ENCODE results near the gene RBBP8NL. TPM values are rescaled to one million over a fixed set of nuclear protein-coding genes. Genes with fewer than 3 reads are reported as not detected.

The RBBP8NL gene
- total and polyA plus RNA-seq, 9 of the 15 experiments (the other 6 are each of a cell fraction or from before 2014, with no cell fraction given) = not detected

DNA sequence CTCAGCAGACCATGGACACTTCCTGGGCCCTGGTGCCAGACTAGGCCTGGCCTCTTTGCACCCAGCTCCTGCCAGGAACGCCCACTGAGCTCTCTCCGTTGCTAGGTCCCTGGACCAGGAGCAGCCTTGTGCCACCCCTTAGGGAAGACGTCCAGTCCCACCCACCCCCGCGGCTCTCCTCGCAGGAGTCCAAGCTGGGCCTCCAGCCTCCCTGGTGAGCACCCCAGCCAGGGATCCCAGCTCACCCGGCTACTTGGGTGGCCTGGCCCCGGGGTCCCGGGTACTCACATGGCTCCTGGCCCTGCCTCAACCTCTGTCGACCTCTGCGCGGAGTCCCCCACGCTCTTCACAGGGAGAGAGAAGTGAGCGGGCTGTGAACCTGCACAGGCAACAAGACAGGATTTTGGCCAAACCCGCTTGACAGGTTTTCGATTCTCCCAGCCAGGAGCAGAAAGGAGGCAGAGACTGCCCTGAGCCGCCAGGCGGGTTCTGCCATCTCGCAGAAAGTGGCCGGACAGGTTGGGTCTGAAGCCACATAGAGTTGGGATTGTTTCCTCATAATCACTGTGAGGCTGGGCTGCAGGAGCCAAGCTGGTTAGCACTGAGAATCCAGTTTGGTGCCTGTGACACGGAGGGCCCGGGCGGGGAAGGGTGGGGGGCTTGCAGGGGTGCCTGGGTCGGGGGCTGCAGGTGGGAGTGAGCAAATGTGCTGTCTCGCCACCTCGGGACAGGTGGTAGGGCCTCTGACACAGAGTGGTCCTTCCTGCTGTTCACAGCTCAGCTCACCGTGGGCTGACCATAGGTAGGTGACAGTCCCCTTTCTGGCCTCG lies at the start of gene RBBP8NL (continued):
- TF ChIP-seq, protein P1, sequence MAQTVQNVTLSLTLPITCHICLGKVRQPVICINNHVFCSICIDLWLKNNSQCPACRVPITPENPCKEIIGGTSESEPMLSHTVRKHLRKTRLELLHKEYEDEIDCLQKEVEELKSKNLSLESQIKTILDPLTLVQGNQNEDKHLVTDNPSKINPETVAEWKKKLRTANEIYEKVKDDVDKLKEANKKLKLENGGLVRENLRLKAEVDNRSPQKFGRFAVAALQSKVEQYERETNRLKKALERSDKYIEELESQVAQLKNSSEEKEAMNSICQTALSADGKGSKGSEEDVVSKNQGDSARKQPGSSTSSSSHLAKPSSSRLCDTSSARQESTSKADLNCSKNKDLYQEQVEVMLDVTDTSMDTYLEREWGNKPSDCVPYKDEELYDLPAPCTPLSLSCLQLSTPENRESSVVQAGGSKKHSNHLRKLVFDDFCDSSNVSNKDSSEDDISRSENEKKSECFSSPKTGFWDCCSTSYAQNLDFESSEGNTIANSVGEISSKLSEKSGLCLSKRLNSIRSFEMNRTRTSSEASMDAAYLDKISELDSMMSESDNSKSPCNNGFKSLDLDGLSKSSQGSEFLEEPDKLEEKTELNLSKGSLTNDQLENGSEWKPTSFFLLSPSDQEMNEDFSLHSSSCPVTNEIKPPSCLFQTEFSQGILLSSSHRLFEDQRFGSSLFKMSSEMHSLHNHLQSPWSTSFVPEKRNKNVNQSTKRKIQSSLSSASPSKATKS (CRISPR knock-in tag; IDR thresholded peaks at IDR 0.05) = no peak
- no peak for TF ChIP-seq ZNF766 (CRISPR knock-in tag; conservative IDR thresholded peaks at IDR 0.05)
- TF ChIP-seq CCAR2 (IDR thresholded peaks at IDR 0.05; ENCODE audit: low read depth, low read length) = no peak
- TF ChIP-seq BRCA1 (IDR thresholded peaks at IDR 0.05) = no peak
- TF ChIP-seq BRCA1 (CRISPR knock-in tag; IDR thresholded peaks at IDR 0.05) = no peak

DNA sequence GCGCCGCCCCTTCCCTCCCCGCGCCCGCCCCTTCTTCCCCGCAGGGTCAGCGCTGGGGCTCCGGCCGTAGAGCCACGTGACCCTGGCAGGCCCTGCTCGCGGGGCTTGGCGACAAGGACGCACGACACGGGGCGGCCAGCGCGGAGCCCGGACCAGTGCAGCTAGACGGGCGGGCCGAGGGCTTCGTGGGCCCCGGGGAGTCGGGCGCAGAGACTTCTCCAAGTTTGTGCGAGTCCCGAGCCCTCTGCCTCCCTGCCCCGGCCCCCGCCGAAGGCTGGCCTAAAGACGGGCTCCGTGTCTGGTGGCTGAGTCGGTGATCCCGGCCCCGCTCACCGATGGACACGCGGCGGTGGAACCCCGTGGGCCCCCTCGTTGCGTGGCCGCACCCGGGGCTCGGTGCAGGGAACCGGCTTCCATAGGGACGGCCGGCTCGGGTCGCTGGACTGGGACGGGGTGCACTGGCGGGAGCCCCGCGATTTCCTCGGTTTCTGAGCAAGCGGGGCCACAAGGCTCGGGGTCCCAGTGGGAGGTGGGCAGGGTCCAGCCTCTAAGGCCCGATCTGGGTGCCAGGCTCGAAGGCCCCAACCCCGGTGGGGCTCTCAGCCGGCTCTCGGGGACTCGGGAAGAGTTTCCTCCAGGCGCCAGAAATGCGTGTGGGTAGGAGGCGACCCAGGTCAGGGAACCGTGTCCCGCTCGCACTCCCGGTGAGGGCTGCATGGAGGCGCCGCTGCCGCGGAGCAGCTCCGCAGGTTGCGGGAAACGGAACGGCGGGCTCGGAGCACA lies 48.9 kb upstream of the RBBP8NL start:
- 4% methylated on average over 53 of the region's 82 CpGs for WGBS (ENCODE audit: insufficient coverage, low coverage, missing lambda C conversion rate)
- H3K27ac ChIP-seq (ENCODE audit: extremely low read depth, low read depth, low read length) = peak overlapping the region; percentile 73
- in situ Hi-C loops (cut with MboI) (no loop called here), intact Hi-C loops (cut with micrococcal nuclease) (no loop called here)
- H3K9me3 ChIP-seq (replicated peaks; ENCODE audit: control insufficient read depth, insufficient read depth, low read depth, low read length) = no peaks in the 10 kb centered on the region
- H3K4me1 ChIP-seq (replicated peaks in 1 of 2; ENCODE audit: control insufficient read depth in 2 of 2, insufficient read depth in 2 of 2, low read length in 2 of 2) = peaks cover 12 to 79% of the 10 kb centered on the region in 2 experiments; a peak in 4 of 5 replicates
- peak overlapping the region; percentile 63 for H3K4me2 ChIP-seq (ENCODE audit: insufficient read depth, low read length)
- DNase-seq (ENCODE audit: extremely low read depth in 1 of 4, low spot score in 3 of 4) (peak; percentile 71 to 90 (median 85)), ATAC-seq (peak; percentile 80), FAIRE-seq (no peak)
- peak overlapping the region; percentile 77 to 92 for H3K9ac ChIP-seq (ENCODE audit: insufficient read depth in 1 of 2, low read depth in 2 of 2, low read length in 2 of 2)
- H3K9me1 ChIP-seq (ENCODE audit: control insufficient read depth, insufficient read depth, low read length) = peaks cover 2% of the 10 kb centered on the region
- H3K79me2 ChIP-seq (ENCODE audit: control insufficient read depth, insufficient read depth, low read length) = no peaks in the 10 kb centered on the region
- peaks cover 3 to 25% of the 10 kb centered on the region in 2 experiments; a peak in 2 of 5 replicates for H3K27me3 ChIP-seq (ENCODE audit: control insufficient read depth in 2 of 2, insufficient read depth in 2 of 2, low read length in 2 of 2)
- H2AFZ ChIP-seq (ENCODE audit: low read depth, low read length) = peak overlapping the region; percentile 70; the same call in 1 of the 2 replicates
- H4K20me1 ChIP-seq (replicated peaks; ENCODE audit: control insufficient read depth, insufficient read depth, low read length) = no peaks in the 10 kb centered on the region
- CTCF ChIA-PET (ENCODE audit: low intra/inter-chr PET ratio) = no interaction called here
- peak overlapping the region; percentile 38 for H3K4me3 ChIP-seq
- POLR2A ChIA-PET = interaction anchor here (0.6 to 1.4 kb wide), 4 partner anchors 9 to 250 kb away, joined by 3 to 7 read pairs (median 4); no protein-coding TSS in a partner anchor
- H3K36me3 ChIP-seq (ENCODE audit: control insufficient read depth, insufficient read depth, low read length) = no peaks in the 10 kb centered on the region
- no TSS peak for BruUV-seq (replicated peaks)
- TF ChIP-seq, protein P2, sequence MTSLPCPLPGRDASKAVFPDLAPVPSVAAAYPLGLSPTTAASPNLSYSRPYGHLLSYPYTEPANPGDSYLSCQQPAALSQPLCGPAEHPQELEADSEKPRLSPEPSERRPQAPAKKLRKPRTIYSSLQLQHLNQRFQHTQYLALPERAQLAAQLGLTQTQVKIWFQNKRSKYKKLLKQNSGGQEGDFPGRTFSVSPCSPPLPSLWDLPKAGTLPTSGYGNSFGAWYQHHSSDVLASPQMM (CRISPR knock-in tag; IDR thresholded peaks at IDR 0.05) = no peak
- TF ChIP-seq NCOR1 (IDR thresholded peaks at IDR 0.05) (no peak), ZKSCAN1 (IDR thresholded peaks at IDR 0.05; ENCODE audit: low read depth, low read length) (no peak), CHCHD3 (CRISPR knock-in tag; IDR thresholded peaks at IDR 0.05) (no peak), ZNF717 (CRISPR knock-in tag; IDR thresholded peaks at IDR 0.05) (no peak), RBM14 (IDR thresholded peaks at IDR 0.05; ENCODE audit: borderline replicate concordance, insufficient read depth, low read depth, low read length) (no peak), JUND (IDR thresholded peaks at IDR 0.05; ENCODE audit: borderline replicate concordance, low read depth, low read length) (no peak), JUND (tag; IDR thresholded peaks at IDR 0.05; ENCODE audit: borderline replicate concordance, low read depth, low read length) (no peak)
- TF ChIP-seq, protein P3, sequence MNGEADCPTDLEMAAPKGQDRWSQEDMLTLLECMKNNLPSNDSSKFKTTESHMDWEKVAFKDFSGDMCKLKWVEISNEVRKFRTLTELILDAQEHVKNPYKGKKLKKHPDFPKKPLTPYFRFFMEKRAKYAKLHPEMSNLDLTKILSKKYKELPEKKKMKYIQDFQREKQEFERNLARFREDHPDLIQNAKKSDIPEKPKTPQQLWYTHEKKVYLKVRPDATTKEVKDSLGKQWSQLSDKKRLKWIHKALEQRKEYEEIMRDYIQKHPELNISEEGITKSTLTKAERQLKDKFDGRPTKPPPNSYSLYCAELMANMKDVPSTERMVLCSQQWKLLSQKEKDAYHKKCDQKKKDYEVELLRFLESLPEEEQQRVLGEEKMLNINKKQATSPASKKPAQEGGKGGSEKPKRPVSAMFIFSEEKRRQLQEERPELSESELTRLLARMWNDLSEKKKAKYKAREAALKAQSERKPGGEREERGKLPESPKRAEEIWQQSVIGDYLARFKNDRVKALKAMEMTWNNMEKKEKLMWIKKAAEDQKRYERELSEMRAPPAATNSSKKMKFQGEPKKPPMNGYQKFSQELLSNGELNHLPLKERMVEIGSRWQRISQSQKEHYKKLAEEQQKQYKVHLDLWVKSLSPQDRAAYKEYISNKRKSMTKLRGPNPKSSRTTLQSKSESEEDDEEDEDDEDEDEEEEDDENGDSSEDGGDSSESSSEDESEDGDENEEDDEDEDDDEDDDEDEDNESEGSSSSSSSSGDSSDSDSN (IDR thresholded peaks at IDR 0.05; ENCODE audit: borderline replicate concordance in 1 of 2, low read depth in 2 of 2, low read length in 2 of 2) = peak in 1 of 2 experiments; percentile 70; a peak in 2 of 4 replicates

Data from K562 (cell line).